ENCODE data around the gene TIE1.
A peak's percentile ranks its signal among the peaks of the same experiment; 100 is the strongest.

DNA sequence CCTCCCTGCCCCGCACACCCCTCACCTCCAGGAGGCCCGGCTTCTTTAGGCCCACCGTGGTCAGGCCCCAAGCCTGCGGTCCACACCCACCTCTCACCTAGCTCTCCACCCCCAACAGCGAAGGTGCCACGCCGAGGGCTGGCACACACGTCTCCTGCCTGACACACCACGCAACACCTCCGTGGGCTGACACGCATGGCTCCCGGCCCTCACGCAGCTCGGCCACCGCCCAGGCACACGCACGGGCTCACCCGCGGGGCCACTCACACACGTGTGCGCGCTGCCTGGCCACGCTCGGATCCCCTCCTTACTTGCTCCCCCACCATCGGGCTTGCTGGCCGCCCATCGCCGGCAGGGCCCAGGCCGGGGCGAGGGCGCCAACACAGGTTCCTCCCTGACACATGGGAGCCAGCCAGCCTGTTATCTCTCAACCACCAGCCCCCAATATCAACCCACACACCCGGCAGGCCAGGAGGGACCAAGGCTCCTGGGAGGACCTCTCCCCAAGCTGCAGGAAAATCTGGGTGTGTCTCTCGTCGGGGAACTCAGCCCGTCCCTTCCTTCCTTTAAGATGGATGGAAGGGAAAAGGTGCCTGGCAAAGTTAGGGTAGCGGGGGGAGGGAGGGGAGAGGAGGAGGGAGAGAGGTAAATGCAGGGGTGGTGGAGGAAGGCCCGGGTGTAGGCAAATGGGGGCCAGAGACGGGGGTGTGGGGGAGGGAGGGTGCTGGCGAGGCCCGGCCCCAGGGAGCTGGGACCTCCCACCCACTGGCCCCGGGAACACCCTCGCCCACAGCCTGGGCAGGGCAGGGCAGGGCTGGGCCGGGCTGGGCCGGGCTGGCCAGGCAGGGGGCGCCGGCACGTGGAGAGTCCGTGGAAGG is 66.5 kb downstream of the TIE1 start:
- TF ChIP-seq, protein P1, sequence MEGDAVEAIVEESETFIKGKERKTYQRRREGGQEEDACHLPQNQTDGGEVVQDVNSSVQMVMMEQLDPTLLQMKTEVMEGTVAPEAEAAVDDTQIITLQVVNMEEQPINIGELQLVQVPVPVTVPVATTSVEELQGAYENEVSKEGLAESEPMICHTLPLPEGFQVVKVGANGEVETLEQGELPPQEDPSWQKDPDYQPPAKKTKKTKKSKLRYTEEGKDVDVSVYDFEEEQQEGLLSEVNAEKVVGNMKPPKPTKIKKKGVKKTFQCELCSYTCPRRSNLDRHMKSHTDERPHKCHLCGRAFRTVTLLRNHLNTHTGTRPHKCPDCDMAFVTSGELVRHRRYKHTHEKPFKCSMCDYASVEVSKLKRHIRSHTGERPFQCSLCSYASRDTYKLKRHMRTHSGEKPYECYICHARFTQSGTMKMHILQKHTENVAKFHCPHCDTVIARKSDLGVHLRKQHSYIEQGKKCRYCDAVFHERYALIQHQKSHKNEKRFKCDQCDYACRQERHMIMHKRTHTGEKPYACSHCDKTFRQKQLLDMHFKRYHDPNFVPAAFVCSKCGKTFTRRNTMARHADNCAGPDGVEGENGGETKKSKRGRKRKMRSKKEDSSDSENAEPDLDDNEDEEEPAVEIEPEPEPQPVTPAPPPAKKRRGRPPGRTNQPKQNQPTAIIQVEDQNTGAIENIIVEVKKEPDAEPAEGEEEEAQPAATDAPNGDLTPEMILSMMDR (IDR thresholded peaks at IDR 0.05), result peak in 1 of 4 donors; percentile 3
- TF ChIP-seq POLR2A (IDR thresholded peaks at IDR 0.05), result no peak

All from right lobe of liver (tissue), 4 donors.